IMR-90 (cell line): ENCODE measurements around the gene BAHD1. TPM values are rescaled to one million over a fixed set of nuclear protein-coding genes. Genes with fewer than 3 reads are reported as not detected.

Source experiments
- ATAC-seq: fragments of 200-7000 bp; cut with Tn5 transposase; 2 replicates; pipeline ENCODE4 v1.9.1; 2020; ENCODE audit warnings: low read depth, mild to moderate bottlenecking, moderate library complexity
- BruUV-seq: library from RNA; stranded (reverse); fragments of 400-500 nt; replicated peaks from 2 replicates; lab custom pipeline; 2021; lab: Mats Ljungman, UMichigan
- CTCF ChIA-PET: fragments of 300-600 bp; formaldehyde crosslinking; extraction: SDS; loops from one replicate; lab custom pipeline; 2021; ENCODE audit warnings: antibody characterized with exemption; lab: Yijun Ruan, JAX
- POLR2A ChIA-PET: fragments of 300-600 bp; sonication (Branson Sonifier 250); formaldehyde crosslinking; loops from one replicate; lab custom pipeline; 2022; ENCODE audit warnings: antibody characterized with exemption; ENCODE audit not compliant: unreplicated experiment; lab: Charles Lee
- DNase-seq: peaks from one replicate; pipeline ENCODE4 v3.0.0; 2013
- H2AFZ ChIP-seq: replicated peaks from 2 replicates; pipeline ENCODE3; 2013; ENCODE audit warnings: low read length, mild to moderate bottlenecking; ENCODE audit not compliant: poor library complexity
- H2AK5ac ChIP-seq: 2 replicates; pipeline ENCODE4 v1.6.1; 2013; ENCODE audit warnings: low read depth, low read length, inconsistent platforms
- H2AK9ac ChIP-seq: replicated peaks from 2 replicates; pipeline ENCODE3; 2013; ENCODE audit warnings: mild to moderate bottlenecking, low read depth, low read length, moderate library complexity; ENCODE audit not compliant: poor library complexity
- H2BK120ac ChIP-seq: 2 replicates; pipeline ENCODE4 v1.6.1; 2013; ENCODE audit warnings: low read depth, low read length, inconsistent platforms
- H2BK15ac ChIP-seq: 3 replicates; pipeline ENCODE4 v1.6.1; 2013; ENCODE audit warnings: low read depth, low read length, inconsistent platforms
- H2BK20ac ChIP-seq: 2 replicates; pipeline ENCODE4 v1.6.1; 2013; ENCODE audit warnings: low read depth, mild to moderate bottlenecking, inconsistent platforms, low read length, moderate library complexity
- H2BK5ac ChIP-seq: 2 replicates; pipeline ENCODE4 v1.6.1; 2013; ENCODE audit warnings: mild to moderate bottlenecking, low read depth, low read length, inconsistent platforms; ENCODE audit not compliant: poor library complexity, severe bottlenecking
- H3K14ac ChIP-seq: replicated peaks from 2 replicates; pipeline ENCODE4 v1.6.1; 2013; ENCODE audit warnings: low read depth, low read length, inconsistent platforms
- H3K18ac ChIP-seq: 2 replicates; pipeline ENCODE4 v1.6.1; 2013; ENCODE audit warnings: low read depth, low read length, control low read depth
- H3K23ac ChIP-seq: 2 replicates; pipeline ENCODE4 v1.6.1; 2013; ENCODE audit warnings: low read depth, low read length, inconsistent platforms
- H3K27ac ChIP-seq: 2 replicates; pipeline ENCODE4 v1.5.1; 2013; ENCODE audit warnings: mild to moderate bottlenecking, control low read depth, low read length; ENCODE audit not compliant: insufficient read depth
- H3K27me3 ChIP-seq: 2 replicates; pipeline ENCODE4 v1.6.1; 2013; ENCODE audit warnings: low read length; ENCODE audit not compliant: control insufficient read depth, insufficient read depth
- H3K36me3 ChIP-seq: 2 replicates; pipeline ENCODE4 v1.6.1; 2013; ENCODE audit warnings: low read length, mixed read lengths; ENCODE audit not compliant: control insufficient read depth, insufficient read depth
- H3K4ac ChIP-seq: 2 replicates; pipeline ENCODE4 v1.6.1; 2013; ENCODE audit warnings: low read depth, low read length, inconsistent platforms
- H3K4me1 ChIP-seq: 2 replicates; pipeline ENCODE4 v1.6.1; 2013; ENCODE audit warnings: low read length, mixed read lengths; ENCODE audit not compliant: control insufficient read depth, insufficient read depth
- H3K4me2 ChIP-seq: 2 replicates; pipeline ENCODE4 v1.6.1; 2013; ENCODE audit warnings: low read depth, mild to moderate bottlenecking, control low read depth, low read length, moderate library complexity
- H3K4me3 ChIP-seq: 2 replicates; pipeline ENCODE4 v1.5.1; 2013; ENCODE audit warnings: low read depth, mild to moderate bottlenecking, control low read depth, low read length, moderate library complexity; ENCODE audit not compliant: insufficient read depth
- H3K56ac ChIP-seq: 2 replicates; pipeline ENCODE4 v1.6.1; 2013; ENCODE audit warnings: low read length, inconsistent platforms; ENCODE audit not compliant: insufficient read depth; ENCODE audit errors: extremely low read depth
- H3K79me1 ChIP-seq, 2 experiments: 2 replicates each; pipeline ENCODE4 v1.6.1; 2013; ENCODE audit warnings: low read length in 2 of 2, inconsistent platforms in 1 of 2, low read depth in 1 of 2
- H3K9ac ChIP-seq: 2 replicates; pipeline ENCODE4 v1.6.1; 2013; ENCODE audit warnings: low read depth, low read length, control low read depth
- H3K9me1 ChIP-seq: 2 replicates; pipeline ENCODE4 v1.6.1; 2013; ENCODE audit warnings: low read length, inconsistent platforms; ENCODE audit not compliant: insufficient read depth
- H3K9me3 ChIP-seq: 2 replicates; pipeline ENCODE4 v1.6.1; 2013; ENCODE audit warnings: low read length; ENCODE audit not compliant: control insufficient read depth, insufficient read depth
- H4K20me1 ChIP-seq: 2 replicates; pipeline ENCODE4 v1.6.1; 2013; ENCODE audit warnings: low read length, inconsistent platforms; ENCODE audit not compliant: insufficient read depth
- H4K5ac ChIP-seq: 2 replicates; pipeline ENCODE4 v1.6.1; 2013; ENCODE audit warnings: mild to moderate bottlenecking, low read depth, low read length, control low read depth
- H4K8ac ChIP-seq, 2 experiments: 2 replicates each; pipeline ENCODE4 v1.6.1; 2013; ENCODE audit warnings: low read depth in 2 of 2, low read length in 2 of 2, control low read depth in 1 of 2, inconsistent platforms in 1 of 2
- H4K91ac ChIP-seq: 2 replicates; pipeline ENCODE4 v1.6.1; 2013; ENCODE audit warnings: low read depth, low read length, inconsistent platforms; ENCODE audit not compliant: insufficient read depth
- BHLHE40 ChIP-seq: fragments of 150-350 bp; IDR thresholded peaks from 2 replicates; pipeline ENCODE4 v1.6.1; 2016; ENCODE audit warnings: mild to moderate bottlenecking, low read depth, low read length
- CHD1 ChIP-seq: IDR thresholded peaks from 2 replicates; pipeline ENCODE4 v1.6.1; 2012; ENCODE audit warnings: low read depth, low read length, improper control_type of control experiment
- CTCF ChIP-seq: conservative IDR thresholded peaks from 2 replicates; pipeline ENCODE4 v1.5.1; 2012; ENCODE audit warnings: mild to moderate bottlenecking, low read depth, low read length, improper control_type of control experiment
- MAFK ChIP-seq: IDR thresholded peaks from 2 replicates; pipeline ENCODE4 v1.6.1; 2012; ENCODE audit warnings: low read depth, low read length, improper control_type of control experiment
- NFE2L2 ChIP-seq: fragments of 150-350 bp; IDR thresholded peaks from 2 replicates; pipeline ENCODE4 v1.6.1; 2016; ENCODE audit warnings: low read depth, mild to moderate bottlenecking, low read length
- RAD21 ChIP-seq: IDR thresholded peaks from 2 replicates; pipeline ENCODE4 v1.6.1; 2012; ENCODE audit warnings: low read length, improper control_type of control experiment
- RCOR1 ChIP-seq: IDR thresholded peaks from 2 replicates; pipeline ENCODE4 v1.6.1; 2012; ENCODE audit warnings: mild to moderate bottlenecking, low read length, improper control_type of control experiment; ENCODE audit not compliant: insufficient replicate concordance
- RFX5 ChIP-seq: IDR thresholded peaks from 2 replicates; pipeline ENCODE4 v1.8.0; 2012; ENCODE audit warnings: low read depth, mild to moderate bottlenecking, low read length, moderate library complexity
- WGBS, 2 experiments: methylation state at CpG; one replicate each; pipeline versions ENCODE4 v1.1.5 to v1.1.7; 2013; ENCODE audit warnings: missing lambda C conversion rate in 2 of 2; ENCODE audit not compliant: insufficient read length in 1 of 2; ENCODE audit errors: extremely low coverage in 2 of 2; 5-methylcytosine and 5-hydroxymethylcytosine counted together
- dilution Hi-C: fragments of 300-500 bp; cut with HindIII; formaldehyde crosslinking; loops from one replicate; pipeline ENCODE4 v1.14.3; 2018; ENCODE audit warnings: low sequenced_read_pairs; ENCODE audit not compliant: unreplicated experiment
- in situ Hi-C: fragments of 300-500 bp; cut with MboI; formaldehyde crosslinking; loops from 3 replicates; pipeline ENCODE4 v1.14.3; 2019; ENCODE audit warnings: low sequenced_read_pairs, inconsistent platforms, mixed read lengths
- intact Hi-C: fragments of 100-400 bp; cut with micrococcal nuclease; formaldehyde crosslinking; loops from 2 replicates; pipeline ENCODE4 v1.10.0; 2022
- polyA plus RNA-seq, 3 experiments: library from polyadenylated mRNA; depleted of rRNA; stranded (reverse); fragments of >200 nt; gene quantifications; 2 replicates each; pipeline ENCODE4 v1.2.3, GENCODE V29; 2012; ENCODE audit warnings: low replicate concordance in 1 of 3
- total RNA-seq: library from RNA; depleted of rRNA; stranded (reverse); fragments of >200 nt; gene quantifications from 2 replicates; pipeline ENCODE4 v1.2.3, GENCODE V29; 2012

The BAHD1 gene
- total and polyA plus RNA-seq, 2 of the 4 experiments (the other 2 are of a cell fraction) = 3.0 to 8.7 TPM

- H4K5ac ChIP-seq = no peak overlapping the region
- H3K36me3 ChIP-seq = peaks cover 21% of the 10 kb centered on the region
- H3K79me1 ChIP-seq = peaks cover 12 to 43% of the 10 kb centered on the region in 2 experiments
- H2BK20ac ChIP-seq = no peak overlapping the region
- no CpG with 5 or more reads among the region's 8 CpGs for WGBS, 2 experiments
- peak overlapping the region; percentile 28; the same call in 1 of the 2 replicates for H3K23ac ChIP-seq
- no peak overlapping the region for H3K27ac ChIP-seq
- H3K4me2 ChIP-seq = no peak overlapping the region; the same call in 1 of the 2 replicates
- H4K20me1 ChIP-seq = no peaks in the 10 kb centered on the region
- H2BK5ac ChIP-seq = no peak overlapping the region
- ATAC-seq (no peak), DNase-seq (no peak)
- ChIA-PET POLR2A (interaction anchor here (0.6 to 1.1 kb wide), 2 partner anchors 18 to 301 kb away, joined by 4 read pairs; no protein-coding TSS in a partner anchor), CTCF (no interaction called here)
- no peak overlapping the region for H4K91ac ChIP-seq
- H2BK15ac ChIP-seq = no peak overlapping the region
- H3K14ac ChIP-seq = no peak overlapping the region
- in situ Hi-C loops = no loop called here
- no peak overlapping the region for H3K18ac ChIP-seq
- no peaks in the 10 kb centered on the region for H3K9me3 ChIP-seq
- no peak overlapping the region for H4K8ac ChIP-seq
- intact Hi-C loops = loop anchor here (5.0 kb wide), 1 partner anchor 85 kb away; the partner anchor contains the start of gene INAFM2
- no peak overlapping the region for H2BK120ac ChIP-seq
- no peaks in the 10 kb centered on the region for H3K9me1 ChIP-seq
- no peak overlapping the region for H3K4me3 ChIP-seq
- TF ChIP-seq NFE2L2 (no peak), CTCF (no peak), RCOR1 (no peak), BHLHE40 (no peak), RFX5 (no peak), MAFK (no peak), RAD21 (no peak), CHD1 (no peak)
- H3K56ac ChIP-seq = no peak overlapping the region
- H3K4me1 ChIP-seq = peaks cover 3% of the 10 kb centered on the region
- no peak overlapping the region for H2AK5ac ChIP-seq
- no peak overlapping the region for H3K9ac ChIP-seq
- H2AFZ ChIP-seq = no peak overlapping the region
- H3K4ac ChIP-seq = no peak overlapping the region
- dilution Hi-C loops = no loop called here
- BruUV-seq = no TSS peak
- H3K27me3 ChIP-seq = no peaks in the 10 kb centered on the region
- no peak overlapping the region for H2AK9ac ChIP-seq
Observed at GRCh38 chr15:40407330-40407990, 33.3 kb upstream of the BAHD1 start.
